ENCODE results near the gene GPC4.
"Not testable (repeated sequence)": the region's sequence is repeated elsewhere in the genome, so short reads cannot be mapped to it uniquely, and the experiment has no call there.

The GPC4 gene

GRCh38 chrX:133285341-133285740 lies 129.9 kb downstream of the GPC4 start:
- no peak overlapping the region for H3K4me3 Mint-ChIP-seq
- H3K4me1 Mint-ChIP-seq = no peaks in the 10 kb centered on the region
- H3K36me3 Mint-ChIP-seq = peaks cover 0 to 4% of the 10 kb centered on the region in 2 donors
- H3K27me3 Mint-ChIP-seq = peaks cover 0 to 12% of the 10 kb centered on the region in 2 donors
- H3K9me3 Mint-ChIP-seq = peaks cover 7 to 14% of the 10 kb centered on the region in 2 donors
- H3K27ac Mint-ChIP-seq = no peak overlapping the region
- ATAC-seq (replicated peaks) = no peak
- no peak for DNase-seq

GRCh38 chrX:133279112-133279730 lies 136.1 kb downstream of the GPC4 start:
- peaks cover 9 to 25% of the 10 kb centered on the region in 2 donors for H3K9me3 Mint-ChIP-seq
- H3K36me3 Mint-ChIP-seq; DNase-seq; H3K4me1 Mint-ChIP-seq; ATAC-seq (replicated peaks); H3K27ac Mint-ChIP-seq; H3K4me3 Mint-ChIP-seq: not testable (repeated sequence)
- peaks cover 0 to 12% of the 10 kb centered on the region in 2 donors for H3K27me3 Mint-ChIP-seq

GRCh38 chrX:133273180-133273579 lies 142.1 kb downstream of the GPC4 start:
- H3K27ac Mint-ChIP-seq = no peak overlapping the region
- no peaks in the 10 kb centered on the region for H3K36me3 Mint-ChIP-seq
- peaks cover 3 to 11% of the 10 kb centered on the region in 2 donors for H3K9me3 Mint-ChIP-seq
- DNase-seq (no peak), ATAC-seq (replicated peaks) (no peak)
- H3K4me3 Mint-ChIP-seq = no peak overlapping the region
- H3K4me1 Mint-ChIP-seq = no peaks in the 10 kb centered on the region
- H3K27me3 Mint-ChIP-seq = peaks cover 0 to 9% of the 10 kb centered on the region in 2 donors

- no peaks in the 10 kb centered on the region for H3K9me3 Mint-ChIP-seq
- H3K27ac Mint-ChIP-seq = no peak overlapping the region
Measured at GRCh38 chrX:133269168-133269567, 146.1 kb downstream of the GPC4 start.

DNA sequence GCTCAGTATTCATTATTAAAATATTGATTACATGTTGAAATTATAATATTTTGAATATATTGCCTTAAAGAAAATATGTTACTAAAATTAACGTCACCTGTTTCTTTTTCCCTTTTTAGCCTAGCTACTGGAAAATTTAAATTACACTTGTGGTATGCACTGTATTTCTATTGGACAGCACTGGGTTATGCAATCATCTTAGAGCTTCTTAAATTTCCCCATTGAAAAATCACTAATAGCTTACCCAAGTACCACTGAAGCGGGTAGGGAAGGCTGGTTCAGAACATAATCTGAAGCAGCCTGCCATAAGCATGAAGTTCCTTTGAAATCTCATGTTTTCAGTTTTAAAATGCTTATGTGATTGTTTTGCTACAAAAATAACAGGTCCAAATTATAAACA lies 147.7 kb downstream of the GPC4 start:
- Mint-ChIP-seq H3K27ac (no peak overlapping the region), H3K9me3 (no peaks in the 10 kb centered on the region), H3K4me1 (no peaks in the 10 kb centered on the region), H3K27me3 (peaks cover 0 to 14% of the 10 kb centered on the region in 2 donors), H3K36me3 (no peaks in the 10 kb centered on the region), H3K4me3 (no peak overlapping the region)
- ATAC-seq (replicated peaks) (no peak), DNase-seq (no peak)

More at GRCh38 chrX:133269168-133269567, 146.1 kb downstream of the GPC4 start:
- Mint-ChIP-seq H3K4me1 (no peaks in the 10 kb centered on the region), H3K4me3 (no peak overlapping the region), H3K36me3 (no peaks in the 10 kb centered on the region), H3K27me3 (peaks cover 0 to 14% of the 10 kb centered on the region in 2 donors)
- ATAC-seq (replicated peaks) (no peak), DNase-seq (no peak)

GRCh38 chrX:133265331-133265730 lies 150.0 kb downstream of the GPC4 start:
- no peak for DNase-seq
- Mint-ChIP-seq H3K36me3 (no peaks in the 10 kb centered on the region), H3K4me3 (no peak overlapping the region), H3K4me1 (no peaks in the 10 kb centered on the region), H3K27me3 (peaks cover 0 to 14% of the 10 kb centered on the region in 2 donors), H3K9me3 (no peaks in the 10 kb centered on the region), H3K27ac (no peak overlapping the region)
- ATAC-seq (replicated peaks) = no peak

GRCh38 chrX:133258481-133258880 lies 156.8 kb downstream of the GPC4 start:
- DNase-seq (no peak), ATAC-seq (replicated peaks) (no peak)
- Mint-ChIP-seq H3K9me3 (no peaks in the 10 kb centered on the region), H3K4me3 (no peak overlapping the region), H3K36me3 (no peaks in the 10 kb centered on the region), H3K27me3 (peaks cover 0 to 11% of the 10 kb centered on the region in 2 donors), H3K4me1 (no peaks in the 10 kb centered on the region), H3K27ac (no peak overlapping the region)

DNA sequence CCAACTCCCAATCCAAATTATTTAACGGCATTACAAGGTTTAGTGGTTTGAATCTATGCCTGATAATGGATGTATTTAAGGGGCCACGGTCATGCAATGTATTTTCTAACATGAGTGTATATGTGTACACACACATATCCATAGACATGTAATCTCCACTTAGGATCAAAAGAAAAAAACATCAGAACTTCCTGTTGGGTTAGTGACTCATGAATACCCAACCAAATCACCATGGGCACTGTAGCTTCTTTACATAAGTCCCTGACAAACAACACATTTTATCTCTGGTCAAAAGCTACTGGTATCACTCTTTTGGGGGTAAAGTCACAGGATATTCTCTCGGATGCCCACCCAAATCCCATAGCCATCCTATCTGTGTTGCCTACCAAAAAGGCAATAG lies 160.6 kb downstream of the GPC4 start:
- Mint-ChIP-seq H3K4me1 (no peaks in the 10 kb centered on the region), H3K4me3 (no peak overlapping the region), H3K9me3 (no peaks in the 10 kb centered on the region), H3K36me3 (no peaks in the 10 kb centered on the region), H3K27ac (no peak overlapping the region), H3K27me3 (peaks cover 0 to 13% of the 10 kb centered on the region in 2 donors)
- no peak for DNase-seq
- ATAC-seq (replicated peaks) = no peak

GRCh38 chrX:133251204-133251603 lies 164.1 kb downstream of the GPC4 start:
- Mint-ChIP-seq H3K4me3 (no peak overlapping the region), H3K36me3 (peaks cover 0 to under 1% of the 10 kb centered on the region in 2 donors), H3K4me1 (no peaks in the 10 kb centered on the region), H3K27ac (no peak overlapping the region), H3K27me3 (peaks cover 0 to 19% of the 10 kb centered on the region in 2 donors), H3K9me3 (peaks cover 3 to 7% of the 10 kb centered on the region in 2 donors)
- ATAC-seq (replicated peaks) (no peak), DNase-seq (no peak)

- Mint-ChIP-seq H3K4me3 (no peak overlapping the region), H3K27me3 (peaks cover 0 to 19% of the 10 kb centered on the region in 2 donors), H3K9me3 (peaks cover 5 to 11% of the 10 kb centered on the region in 2 donors), H3K27ac (no peak overlapping the region), H3K4me1 (no peaks in the 10 kb centered on the region), H3K36me3 (peaks cover 0 to 4% of the 10 kb centered on the region in 2 donors)
- no peak for DNase-seq
- ATAC-seq (replicated peaks) = no peak
Measured at GRCh38 chrX:133250184-133251100, 164.8 kb downstream of the GPC4 start.
